Kidney (tissue), 22 donors: ENCODE data around the gene FBXO24. TPM values are rescaled to one million over a fixed set of nuclear protein-coding genes. Genes with fewer than 3 reads are reported as not detected.
A peak's percentile ranks its signal among the peaks of the same experiment; 100 is the strongest.
"Not testable (repeated sequence)": the region's sequence is repeated elsewhere in the genome, so short reads cannot be mapped to it uniquely, and the experiment has no call there.

ENCODE experiments used
- DNase-seq, 5 donors: peaks; one replicate each; pipeline ENCODE4 v3.0.0-alpha.2; 2013 to 2020
- FAIRE-seq: peaks from 2 replicates; lab custom pipeline; 2012; peaks lifted over from hg19 to GRCh38; lab: Jason Lieb, UNC
- H3K27ac ChIP-seq, 2 donors: one replicate each; pipeline ENCODE4 v1.7.0; 2013; ENCODE audit warnings: low read depth in 2 of 2, low read length in 2 of 2, inconsistent platforms in 1 of 2
- H3K27me3 ChIP-seq: one replicate; pipeline ENCODE4 v1.7.1; 2013; ENCODE audit warnings: low read length, inconsistent platforms; ENCODE audit not compliant: control insufficient read depth, insufficient read depth
- H3K36me3 ChIP-seq, 3 donors: one replicate each; pipeline versions ENCODE4 v1.7.0 to v1.7.1; 2013; ENCODE audit warnings: low read length in 3 of 3, control low read depth in 1 of 3, inconsistent platforms in 1 of 3; ENCODE audit not compliant: insufficient read depth in 3 of 3, control insufficient read depth in 2 of 3
- H3K4me1 ChIP-seq, 3 donors: one replicate each; pipeline versions ENCODE4 v1.7.0 to v1.7.1; 2013; ENCODE audit warnings: low read length in 3 of 3, inconsistent platforms in 1 of 3, low read depth in 1 of 3; ENCODE audit not compliant: control insufficient read depth in 2 of 3, insufficient read depth in 2 of 3
- H3K4me3 ChIP-seq, 3 donors: one replicate each; pipeline versions ENCODE4 v1.7.0 to v1.8.1; 2013; ENCODE audit warnings: low read length in 3 of 3, control low read depth in 1 of 3, inconsistent platforms in 1 of 3
- H3K9ac ChIP-seq, 3 donors: one replicate each; pipeline versions ENCODE4 v1.7.0 to v1.7.1; 2013; ENCODE audit warnings: low read length in 3 of 3, control low read depth in 1 of 3, inconsistent platforms in 1 of 3
- H3K9me3 ChIP-seq, 3 donors: one replicate each; pipeline versions ENCODE4 v1.7.0 to v1.7.1; 2013; ENCODE audit warnings: low read length in 3 of 3, control low read depth in 1 of 3, inconsistent platforms in 1 of 3; ENCODE audit not compliant: control insufficient read depth in 2 of 3, insufficient read depth in 1 of 3
- intact Hi-C: fragments of 100-400 bp; cut with DNase I; formaldehyde crosslinking; loops from one replicate; pipeline ENCODE4 v1.11.1; 2022
- long read RNA-seq, 10 donors: library from polyadenylated mRNA in 1 of 10; unstranded in 1 of 10; transcript quantifications; one replicate each; pipeline ENCODE4 v2.0.0 and lab custom pipeline, GENCODE V29; 2021 to 2026
- polyA plus RNA-seq: library from polyadenylated mRNA; stranded (reverse); fragments of 350-450 nt; fragmentation: Illumina TruSeq; extraction: RNeasy Lipid Tissue Mini Kit (QIAGEN cat#74804); gene quantifications from one replicate; pipeline ENCODE4 v1.2.3, GENCODE V29; 2014; ENCODE audit warnings: low read depth, low replicate concordance; ENCODE audit not compliant: insufficient read depth
- total RNA-seq: library from RNA; stranded (reverse); fragmentation: NEBNext Ultra II Directional; extraction: Animal tissue kit (Norgen Biotek cat#: 25700); gene quantifications from one replicate; pipeline ENCODE4 v1.2.1, GENCODE V29; 2021
- TF ChIP-seq, protein P1 (sequence below): IDR thresholded peaks from 3 replicates; pipeline ENCODE4 v1.5.1; 2012; ENCODE audit warnings: mild to moderate bottlenecking, moderate library complexity, borderline replicate concordance; ENCODE audit not compliant: insufficient read depth; ENCODE audit errors: extremely low read depth
- donor health status: control.
- donor health status: control.
- donor health status: control.
- donor health status: control.
- donor health status: control.
- donor health status: DM: yes; HTN: yes; CAD: no.
- donor health status: Normal renal cell carcinoma (clear cell type).

Gene FBXO24, protein sequence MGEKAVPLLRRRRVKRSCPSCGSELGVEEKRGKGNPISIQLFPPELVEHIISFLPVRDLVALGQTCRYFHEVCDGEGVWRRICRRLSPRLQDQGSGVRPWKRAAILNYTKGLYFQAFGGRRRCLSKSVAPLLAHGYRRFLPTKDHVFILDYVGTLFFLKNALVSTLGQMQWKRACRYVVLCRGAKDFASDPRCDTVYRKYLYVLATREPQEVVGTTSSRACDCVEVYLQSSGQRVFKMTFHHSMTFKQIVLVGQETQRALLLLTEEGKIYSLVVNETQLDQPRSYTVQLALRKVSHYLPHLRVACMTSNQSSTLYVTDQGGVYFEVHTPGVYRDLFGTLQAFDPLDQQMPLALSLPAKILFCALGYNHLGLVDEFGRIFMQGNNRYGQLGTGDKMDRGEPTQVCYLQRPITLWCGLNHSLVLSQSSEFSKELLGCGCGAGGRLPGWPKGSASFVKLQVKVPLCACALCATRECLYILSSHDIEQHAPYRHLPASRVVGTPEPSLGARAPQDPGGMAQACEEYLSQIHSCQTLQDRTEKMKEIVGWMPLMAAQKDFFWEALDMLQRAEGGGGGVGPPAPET
- total RNA-seq (0.60 TPM), polyA plus RNA-seq (0.95 TPM)
- long read RNA-seq, donor 1, result 0 reads
- long read RNA-seq, donor 2, result 0 reads
- long read RNA-seq, donor 3, result 0 reads
- long read RNA-seq, donor 4, result 0 reads
- long read RNA-seq, donor 5, result 0 reads
- long read RNA-seq, donor 6, result 0 reads
- long read RNA-seq, donor 7, partial matches to known transcripts, result 0 of 1 reads
- long read RNA-seq, donor 7, other reads (novel, unspliced or antisense), result 1 of 1 reads
- long read RNA-seq, donor 8, result 0 reads
- long read RNA-seq, donor 9, result 0 reads
- long read RNA-seq, donor 10, result 0 reads

GRCh38 chr7:100586266-100587025 is at the start of gene FBXO24:
Gene FBXO24 (plus strand): TSS chr7:100586328. CDS start chr7:100586626, 298 bp downstream.
- intact Hi-C loops, result no loop called here
- peaks cover 2 to 6% (median 6%) of the 10 kb centered on the region in 3 donors for H3K36me3 ChIP-seq
- H3K27me3 ChIP-seq, result no peaks in the 10 kb centered on the region
- no peaks in the 10 kb centered on the region for H3K9me3 ChIP-seq
- peak within 1 kb of the TSS; percentile 95 to 96 for H3K27ac ChIP-seq
- H3K4me3 ChIP-seq, result peak within 1 kb of the TSS; percentile 87 to 98 (median 92)
- peak; percentile 99 for FAIRE-seq
- DNase-seq, result peak; percentile 100
- TF ChIP-seq, protein P1, sequence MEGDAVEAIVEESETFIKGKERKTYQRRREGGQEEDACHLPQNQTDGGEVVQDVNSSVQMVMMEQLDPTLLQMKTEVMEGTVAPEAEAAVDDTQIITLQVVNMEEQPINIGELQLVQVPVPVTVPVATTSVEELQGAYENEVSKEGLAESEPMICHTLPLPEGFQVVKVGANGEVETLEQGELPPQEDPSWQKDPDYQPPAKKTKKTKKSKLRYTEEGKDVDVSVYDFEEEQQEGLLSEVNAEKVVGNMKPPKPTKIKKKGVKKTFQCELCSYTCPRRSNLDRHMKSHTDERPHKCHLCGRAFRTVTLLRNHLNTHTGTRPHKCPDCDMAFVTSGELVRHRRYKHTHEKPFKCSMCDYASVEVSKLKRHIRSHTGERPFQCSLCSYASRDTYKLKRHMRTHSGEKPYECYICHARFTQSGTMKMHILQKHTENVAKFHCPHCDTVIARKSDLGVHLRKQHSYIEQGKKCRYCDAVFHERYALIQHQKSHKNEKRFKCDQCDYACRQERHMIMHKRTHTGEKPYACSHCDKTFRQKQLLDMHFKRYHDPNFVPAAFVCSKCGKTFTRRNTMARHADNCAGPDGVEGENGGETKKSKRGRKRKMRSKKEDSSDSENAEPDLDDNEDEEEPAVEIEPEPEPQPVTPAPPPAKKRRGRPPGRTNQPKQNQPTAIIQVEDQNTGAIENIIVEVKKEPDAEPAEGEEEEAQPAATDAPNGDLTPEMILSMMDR, result no peak
- H3K9ac ChIP-seq, result peak within 1 kb of the TSS; percentile 78 to 96 (median 84)
- H3K4me1 ChIP-seq, result peaks cover 0 to 27% (median 7%) of the 10 kb centered on the region in 3 donors

DNA sequence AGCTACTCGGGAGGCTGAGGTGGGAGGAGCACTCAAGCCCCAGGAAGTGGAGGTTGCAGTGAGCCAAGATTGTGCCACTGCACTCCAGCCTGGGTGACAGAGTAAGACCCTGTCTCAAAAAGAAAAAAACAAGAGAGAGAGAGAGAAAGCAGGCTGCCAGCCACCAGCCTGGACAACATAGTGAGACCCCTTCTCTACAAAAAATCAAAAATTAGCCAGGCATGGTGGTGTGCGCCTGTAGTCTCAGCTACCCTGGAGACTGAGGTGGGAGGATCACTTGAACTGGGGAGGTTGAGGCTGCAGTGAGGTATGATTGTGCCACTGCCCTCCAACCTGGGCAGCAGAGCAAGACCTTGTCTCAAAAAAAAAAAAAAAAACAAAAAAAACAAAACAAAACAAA is 49.4 kb upstream of the FBXO24 start:
- H3K36me3 ChIP-seq, FAIRE-seq, intact Hi-C loops, H3K4me1 ChIP-seq, H3K9me3 ChIP-seq, H3K27me3 ChIP-seq, H3K9ac ChIP-seq, DNase-seq, H3K27ac ChIP-seq, H3K4me3 ChIP-seq: not testable (repeated sequence)

- H3K9ac ChIP-seq, result peak overlapping the region in 2 of 3 donors; percentile 26 to 48
- FAIRE-seq (no peak), DNase-seq (no peak)
- no peaks in the 10 kb centered on the region for H3K36me3 ChIP-seq
- H3K27ac ChIP-seq, result peak overlapping the region in 1 of 2 donors; percentile 51
- no peaks in the 10 kb centered on the region for H3K27me3 ChIP-seq
- intact Hi-C loops, result no loop called here
- H3K9me3 ChIP-seq, result no peaks in the 10 kb centered on the region
- peaks cover 0 to 2% (median 0%) of the 10 kb centered on the region in 3 donors for H3K4me1 ChIP-seq
- H3K4me3 ChIP-seq, result peak overlapping the region in 2 of 3 donors; percentile 48 to 56
- TF ChIP-seq, protein P1, result no peak
These were observed 47.8 kb upstream of the FBXO24 start for GRCh38 chr7:100538348-100538653.
